Smooth muscle cell (in vitro differentiated cells): ENCODE measurements around the gene PIP4K2C. TPM values are rescaled to one million over a fixed set of nuclear protein-coding genes. Genes with fewer than 3 reads are reported as not detected.

Experiments
- DNase-seq: peaks from one replicate; lab custom pipeline; 2025; ENCODE audit not compliant: unreplicated experiment; lab: John Stamatoyannopoulos, UW
- H2AFZ ChIP-seq: fragments of 200-600 bp; sonication (generic); 2 replicates; pipeline ENCODE4 v1.6.0; 2016; ENCODE audit warnings: antibody characterized with exemption, low read depth, mild to moderate bottlenecking
- H3F3A ChIP-seq: fragments of 200-600 bp; sonication (generic); 2 replicates; pipeline ENCODE4 v1.6.0; 2017; ENCODE audit warnings: antibody characterized with exemption, low read depth
- H3K27ac ChIP-seq: fragments of 200-600 bp; sonication (generic); 2 replicates; pipeline ENCODE4 v1.5.1; 2016; ENCODE audit warnings: low read depth, mild to moderate bottlenecking
- H3K27me3 ChIP-seq: fragments of 200-600 bp; sonication (generic); 2 replicates; pipeline ENCODE4 v1.6.1; 2016; ENCODE audit warnings: low read depth, mild to moderate bottlenecking
- H3K36me3 ChIP-seq: fragments of 200-600 bp; sonication (generic); 2 replicates; pipeline ENCODE4 v1.5.1; 2016; ENCODE audit warnings: low read depth
- H3K4me1 ChIP-seq: fragments of 200-600 bp; sonication (generic); 2 replicates; pipeline ENCODE4 v1.5.1; 2016; ENCODE audit warnings: low read depth
- H3K4me2 ChIP-seq: fragments of 200-600 bp; sonication (generic); 2 replicates; pipeline ENCODE4 v1.6.0; 2016; ENCODE audit warnings: mild to moderate bottlenecking
- H3K4me3 ChIP-seq: fragments of 200-600 bp; sonication (generic); 2 replicates; pipeline ENCODE4 v1.5.1; 2016; ENCODE audit warnings: mild to moderate bottlenecking
- H3K79me2 ChIP-seq: fragments of 200-600 bp; sonication (generic); 2 replicates; pipeline ENCODE4 v1.6.0; 2016; ENCODE audit warnings: low read depth, mild to moderate bottlenecking
- H3K9ac ChIP-seq: fragments of 200-600 bp; sonication (generic); 2 replicates; pipeline ENCODE4 v1.6.0; 2016; ENCODE audit warnings: low read depth
- H3K9me3 ChIP-seq: fragments of 200-600 bp; sonication (generic); replicated peaks from 2 replicates; pipeline ENCODE4 v1.5.1; 2016; ENCODE audit warnings: low read depth
- H4K20me1 ChIP-seq: fragments of 200-600 bp; sonication (generic); 2 replicates; pipeline ENCODE4 v1.6.0; 2016; ENCODE audit warnings: low read depth
- CTCF ChIP-seq: fragments of 200-600 bp; sonication (generic); IDR thresholded peaks from 2 replicates; pipeline ENCODE4 v1.5.1; 2017; ENCODE audit warnings: borderline replicate concordance, mild to moderate bottlenecking, antibody characterized with exemption; ENCODE audit not compliant: insufficient read depth, poor library complexity, severe bottlenecking
- WGBS: methylation state at CpG from one replicate; pipeline ENCODE4 v1.1.7; 2016; ENCODE audit warnings: low lambda C conversion rate; 5-methylcytosine and 5-hydroxymethylcytosine counted together
- polyA plus RNA-seq: library from polyadenylated mRNA; unstranded; fragments of >200 nt; fragmentation: Nextera tagmentation; extraction: Ambion mirVana; gene quantifications from 2 replicates; pipeline ENCODE4 v1.2.1, GENCODE V29; 2016
- total RNA-seq: library from RNA; depleted of rRNA; stranded (reverse); fragments of >200 nt; gene quantifications from 2 replicates; pipeline ENCODE4 v1.2.3, GENCODE V29; 2014

The PIP4K2C gene
- total and polyA plus RNA-seq, 2 experiments from 2014 or later, result 33.3 to 39.5 TPM

GRCh38 chr12:57571926-57572762, 18.8 kb upstream of the PIP4K2C start:
- Histone ChIP-seq H3K27ac (no peak overlapping the region), H3F3A (no peaks in the 10 kb centered on the region), H4K20me1 (no peaks in the 10 kb centered on the region), H3K4me1 (no peaks in the 10 kb centered on the region), H3K4me3 (no peak overlapping the region), H3K9me3 (no peaks in the 10 kb centered on the region), H3K27me3 (no peaks in the 10 kb centered on the region), H3K79me2 (no peaks in the 10 kb centered on the region), H2AFZ (no peak overlapping the region), H3K4me2 (no peak overlapping the region), H3K9ac (no peak overlapping the region), H3K36me3 (no peaks in the 10 kb centered on the region)
- DNase-seq, result no peak
- no peak for TF ChIP-seq CTCF
- 95% methylated on average over 12 of the region's 12 CpGs for WGBS

GRCh38 chr12:57574795-57575194, 16.2 kb upstream of the PIP4K2C start:
- H4K20me1 ChIP-seq, result no peaks in the 10 kb centered on the region
- no peak for DNase-seq
- no peak overlapping the region for H3K9ac ChIP-seq
- no peak overlapping the region for H2AFZ ChIP-seq
- no peak overlapping the region for H3K27ac ChIP-seq
- no peaks in the 10 kb centered on the region for H3F3A ChIP-seq
- no peak overlapping the region for H3K4me2 ChIP-seq
- no peak for TF ChIP-seq CTCF
- no peaks in the 10 kb centered on the region for H3K36me3 ChIP-seq
- H3K9me3 ChIP-seq, result no peaks in the 10 kb centered on the region
- no peaks in the 10 kb centered on the region for H3K79me2 ChIP-seq
- H3K27me3 ChIP-seq, result no peaks in the 10 kb centered on the region
- 84% methylated on average over 10 of the region's 10 CpGs for WGBS
- no peaks in the 10 kb centered on the region for H3K4me1 ChIP-seq
- no peak overlapping the region for H3K4me3 ChIP-seq

- Histone ChIP-seq H3K27ac (no peak overlapping the region), H4K20me1 (no peaks in the 10 kb centered on the region), H2AFZ (no peak overlapping the region), H3K27me3 (no peaks in the 10 kb centered on the region), H3K4me1 (no peaks in the 10 kb centered on the region), H3K36me3 (no peaks in the 10 kb centered on the region), H3K4me3 (no peak overlapping the region), H3K79me2 (no peaks in the 10 kb centered on the region), H3F3A (no peaks in the 10 kb centered on the region), H3K9ac (no peak overlapping the region), H3K9me3 (no peaks in the 10 kb centered on the region), H3K4me2 (no peak overlapping the region)
- TF ChIP-seq CTCF, result no peak
- DNase-seq, result no peak
- 94% methylated on average over 12 of the region's 12 CpGs for WGBS
Measured at GRCh38 chr12:57575771-57576612, 15.0 kb upstream of the PIP4K2C start.
